ENCODE data around the gene AUTS2. TPM values are rescaled to one million over a fixed set of nuclear protein-coding genes. Genes with fewer than 3 reads are reported as not detected.

AUTS2 gene
- polyA plus RNA-seq, 3 donors, result 0.08 to 0.35 TPM; not detected in 1

DNA sequence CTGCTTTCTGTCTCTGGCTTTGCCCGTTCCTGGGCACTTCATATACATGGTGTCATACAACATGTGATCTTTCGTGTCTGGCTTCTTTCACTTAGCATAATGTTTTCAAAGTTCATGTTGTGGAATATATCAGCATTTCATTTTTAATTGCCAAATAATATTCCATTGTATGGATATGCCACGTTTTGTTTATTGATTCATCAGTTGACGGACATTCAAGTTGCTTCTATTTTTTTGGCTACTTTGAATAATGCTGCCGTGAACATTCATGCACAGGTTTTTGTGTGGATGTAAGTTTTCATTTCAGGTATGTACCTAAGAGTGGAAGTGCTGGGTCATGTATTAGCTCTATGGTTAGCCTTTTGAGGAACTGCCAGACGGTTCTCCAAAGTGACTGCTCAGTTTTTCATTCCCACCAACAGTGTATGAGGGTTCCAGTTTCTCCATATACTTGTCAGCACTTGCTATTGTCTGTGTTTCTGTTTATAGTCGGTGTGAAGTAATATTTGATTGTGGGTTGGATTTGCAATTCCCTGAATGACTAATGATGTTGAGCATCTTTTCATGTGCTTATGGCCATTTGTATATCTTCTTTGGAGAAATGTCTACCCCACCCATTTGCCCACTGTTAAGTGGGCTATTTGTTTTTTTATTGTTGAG is 1132.3 kb downstream of the AUTS2 start:
- Histone ChIP-seq H3K27me3 (ENCODE audit: control insufficient read depth in 2 of 2, insufficient read depth in 2 of 2, low read length in 2 of 2) (no peaks in the 10 kb centered on the region), H3K9ac (ENCODE audit: insufficient read depth, low read length, poor library complexity, severe bottlenecking) (no peak overlapping the region), H3K4me1 (ENCODE audit: control insufficient read depth in 1 of 2, insufficient read depth in 2 of 2, low read length in 2 of 2) (no peaks in the 10 kb centered on the region), H3K4me2 (replicated peaks; ENCODE audit: extremely low read depth, low read length, poor library complexity, severe bottlenecking) (no peak overlapping the region), H3K79me2 (ENCODE audit: insufficient read depth, low read length) (no peaks in the 10 kb centered on the region), H2AFZ (ENCODE audit: insufficient read depth, low read depth, low read length, poor library complexity, severe bottlenecking) (no peak overlapping the region), H3K4me3 (replicated peaks in 1 of 3; ENCODE audit: low read depth in 2 of 3, low read length in 3 of 3) (no peak overlapping the region), H4K20me1 (ENCODE audit: insufficient read depth, low read length) (no peaks in the 10 kb centered on the region), H3K9me3 (replicated peaks in 1 of 2; ENCODE audit: control insufficient read depth in 1 of 2, insufficient read depth in 1 of 2, low read length in 2 of 2) (no peaks in the 10 kb centered on the region), H3K36me3 (replicated peaks in 1 of 2; ENCODE audit: control insufficient read depth in 1 of 2, insufficient read depth in 2 of 2, low read length in 2 of 2) (no peaks in the 10 kb centered on the region), H3K27ac (ENCODE audit: low read depth in 1 of 2, low read length in 2 of 2) (no peak overlapping the region)
- Mint-ChIP-seq H3K4me3 (no peak overlapping the region), H3K27ac (no peak overlapping the region), H3K4me1 (no peaks in the 10 kb centered on the region), H3K27me3 (ENCODE audit: low read depth in 3 of 3) (peaks cover 0 to 4% (median 3%) of the 10 kb centered on the region in 3 donors), H3K9me3 (peaks cover 0 to 8% (median 2%) of the 10 kb centered on the region in 7 donors), H3K36me3 (no peaks in the 10 kb centered on the region)
- DNase-seq, result no peak
- WGBS (ENCODE audit: insufficient coverage), result 90% methylated on average over 3 of the region's 7 CpGs
- TF ChIP-seq, protein P1, sequence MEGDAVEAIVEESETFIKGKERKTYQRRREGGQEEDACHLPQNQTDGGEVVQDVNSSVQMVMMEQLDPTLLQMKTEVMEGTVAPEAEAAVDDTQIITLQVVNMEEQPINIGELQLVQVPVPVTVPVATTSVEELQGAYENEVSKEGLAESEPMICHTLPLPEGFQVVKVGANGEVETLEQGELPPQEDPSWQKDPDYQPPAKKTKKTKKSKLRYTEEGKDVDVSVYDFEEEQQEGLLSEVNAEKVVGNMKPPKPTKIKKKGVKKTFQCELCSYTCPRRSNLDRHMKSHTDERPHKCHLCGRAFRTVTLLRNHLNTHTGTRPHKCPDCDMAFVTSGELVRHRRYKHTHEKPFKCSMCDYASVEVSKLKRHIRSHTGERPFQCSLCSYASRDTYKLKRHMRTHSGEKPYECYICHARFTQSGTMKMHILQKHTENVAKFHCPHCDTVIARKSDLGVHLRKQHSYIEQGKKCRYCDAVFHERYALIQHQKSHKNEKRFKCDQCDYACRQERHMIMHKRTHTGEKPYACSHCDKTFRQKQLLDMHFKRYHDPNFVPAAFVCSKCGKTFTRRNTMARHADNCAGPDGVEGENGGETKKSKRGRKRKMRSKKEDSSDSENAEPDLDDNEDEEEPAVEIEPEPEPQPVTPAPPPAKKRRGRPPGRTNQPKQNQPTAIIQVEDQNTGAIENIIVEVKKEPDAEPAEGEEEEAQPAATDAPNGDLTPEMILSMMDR (IDR thresholded peaks at IDR 0.05), result no peak
- intact Hi-C loops (cut with micrococcal nuclease), result no loop called here

DNA sequence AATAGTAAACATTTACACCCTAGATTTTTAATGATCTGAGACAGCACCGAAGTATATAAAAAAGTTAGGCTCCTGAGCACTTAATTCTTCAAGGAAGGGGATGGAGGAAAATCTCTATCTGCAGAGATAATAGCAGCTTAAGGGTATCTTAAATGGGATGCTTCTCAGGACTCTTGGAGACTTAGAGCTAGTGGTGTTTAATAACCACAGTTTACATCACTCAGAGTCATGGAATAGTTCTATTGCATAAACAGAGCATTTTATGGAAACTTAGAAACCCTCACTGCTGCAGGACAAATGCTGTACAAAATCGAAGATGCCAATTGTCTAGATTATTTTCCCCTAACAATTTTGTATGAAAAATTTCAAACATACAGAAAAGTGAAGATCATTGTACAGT is 1134.8 kb downstream of the AUTS2 start:
- WGBS (ENCODE audit: insufficient coverage), result 60% methylated on average over 1 of the region's 2 CpGs
- TF ChIP-seq, protein P1 (IDR thresholded peaks at IDR 0.05), result no peak
- H3K27me3 Mint-ChIP-seq (ENCODE audit: low read depth in 3 of 3), result peaks cover 0 to 4% (median 3%) of the 10 kb centered on the region in 3 donors
- Histone ChIP-seq H3K9me3 (replicated peaks in 1 of 2; ENCODE audit: control insufficient read depth in 1 of 2, insufficient read depth in 1 of 2, low read length in 2 of 2) (no peaks in the 10 kb centered on the region), H3K79me2 (ENCODE audit: insufficient read depth, low read length) (no peaks in the 10 kb centered on the region), H2AFZ (ENCODE audit: insufficient read depth, low read depth, low read length, poor library complexity, severe bottlenecking) (no peak overlapping the region), H3K4me1 (ENCODE audit: control insufficient read depth in 1 of 2, insufficient read depth in 2 of 2, low read length in 2 of 2) (peaks cover 0 to 5% of the 10 kb centered on the region in 2 donors), H4K20me1 (ENCODE audit: insufficient read depth, low read length) (no peaks in the 10 kb centered on the region), H3K27me3 (ENCODE audit: control insufficient read depth in 2 of 2, insufficient read depth in 2 of 2, low read length in 2 of 2) (no peaks in the 10 kb centered on the region), H3K4me3 (replicated peaks in 1 of 3; ENCODE audit: low read depth in 2 of 3, low read length in 3 of 3) (no peak overlapping the region), H3K27ac (ENCODE audit: low read depth in 1 of 2, low read length in 2 of 2) (no peak overlapping the region), H3K4me2 (replicated peaks; ENCODE audit: extremely low read depth, low read length, poor library complexity, severe bottlenecking) (no peak overlapping the region), H3K36me3 (replicated peaks in 1 of 2; ENCODE audit: control insufficient read depth in 1 of 2, insufficient read depth in 2 of 2, low read length in 2 of 2) (no peaks in the 10 kb centered on the region), H3K9ac (ENCODE audit: insufficient read depth, low read length, poor library complexity, severe bottlenecking) (no peak overlapping the region)
- peaks cover 16% of the 10 kb centered on the region for H3K4me1 Mint-ChIP-seq
- no peaks in the 10 kb centered on the region for H3K36me3 Mint-ChIP-seq
- no peak overlapping the region for H3K4me3 Mint-ChIP-seq
- peaks cover 0 to 8% (median 2%) of the 10 kb centered on the region in 7 donors for H3K9me3 Mint-ChIP-seq
- no peak for DNase-seq
- intact Hi-C loops (cut with micrococcal nuclease), result no loop called here
- no peak overlapping the region for H3K27ac Mint-ChIP-seq

All from CD14-positive monocyte (primary cell).